HepG2 (cell line): ENCODE data around the gene EMC9. TPM values are rescaled to one million over a fixed set of nuclear protein-coding genes. Genes with fewer than 3 reads are reported as not detected.

Experiments used
- ATAC-seq: fragments of 200-7000 bp; cut with Tn5 transposase; 3 replicates; pipeline ENCODE4 v1.9.1; 2020; ENCODE audit warnings: mild to moderate bottlenecking, moderate library complexity
- BruUV-seq: library from RNA; stranded (reverse); fragments of 400-500 nt; replicated peaks from 2 replicates; lab custom pipeline; 2021; lab: Mats Ljungman, UMichigan
- CTCF ChIA-PET: fragments of 300-600 bp; formaldehyde crosslinking; extraction: SDS; loops from one replicate; lab custom pipeline; 2021; ENCODE audit warnings: low total read pairs, inconsistent platforms, low intra/inter-chr PET ratio; lab: Yijun Ruan, JAX
- POLR2A ChIA-PET: fragments of 350-600 bp; sonication (Branson Sonifier 250); formaldehyde crosslinking; loops from one replicate; lab custom pipeline; 2020; ENCODE audit warnings: antibody characterized with exemption, inconsistent platforms; lab: Yijun Ruan, JAX
- DNase-seq: peaks from one replicate; pipeline ENCODE4 v3.0.0-alpha.2; 2015; ENCODE audit warnings: low spot score
- FAIRE-seq: peaks from 3 replicates; lab custom pipeline; 2011; peaks lifted over from hg19 to GRCh38; lab: Jason Lieb, UNC
- H2AFZ ChIP-seq: one replicate; pipeline ENCODE4 v1.6.1; 2011; ENCODE audit warnings: low read length, inconsistent platforms
- H3K27ac ChIP-seq: fragments of 300-600 bp; 3 replicates; pipeline ENCODE4 v1.8.0; 2011; ENCODE audit warnings: mixed run types, mild to moderate bottlenecking, mixed read lengths, low read length, inconsistent platforms; ENCODE audit not compliant: insufficient read depth; ENCODE audit errors: extremely low read length
- H3K27me3 ChIP-seq, 2 experiments: fragments of 200-600 bp in 1 of 2; 2 replicates in 1 of 2; 3 replicates in 1 of 2; pipeline versions ENCODE4 v1.6.0 to v1.8.0; 2011; ENCODE audit warnings: low read length in 2 of 2, mild to moderate bottlenecking in 2 of 2, moderate library complexity in 2 of 2, inconsistent platforms in 1 of 2; ENCODE audit not compliant: insufficient read depth in 2 of 2, control insufficient read depth in 1 of 2
- H3K36me3 ChIP-seq, 2 experiments: fragments of 200-600 bp in 1 of 2; replicated peaks in 1 of 2; 2 replicates in 1 of 2; 3 replicates in 1 of 2; pipeline versions ENCODE4 v1.5.1 to v1.8.0; 2011; ENCODE audit warnings: low read length in 2 of 2, inconsistent platforms in 1 of 2; ENCODE audit not compliant: insufficient read depth in 2 of 2, control insufficient read depth in 1 of 2
- H3K4me1 ChIP-seq: 2 replicates; pipeline ENCODE4 v1.5.1; 2012; ENCODE audit warnings: low read length, inconsistent platforms; ENCODE audit not compliant: insufficient read depth
- H3K4me2 ChIP-seq: 2 replicates; pipeline ENCODE4 v1.6.0; 2011; ENCODE audit warnings: low read depth, low read length, inconsistent platforms
- H3K4me3 ChIP-seq, 3 experiments: fragments of 200-600 bp in 1 of 3; sonication (generic), shearing (Covaris generic) in 1 of 3; replicated peaks in 1 of 3; 2 replicates each; pipeline ENCODE4 v1.5.1; 2011 to 2016; ENCODE audit warnings: low read length in 3 of 3, inconsistent platforms in 2 of 3, low read depth in 2 of 3, mild to moderate bottlenecking in 2 of 3, control low read depth in 1 of 3, mixed read lengths in 1 of 3; ENCODE audit not compliant: insufficient read depth in 1 of 3
- H3K79me2 ChIP-seq: one replicate; pipeline ENCODE4 v1.6.1; 2011; ENCODE audit warnings: low read length, inconsistent platforms; ENCODE audit not compliant: insufficient read depth
- H3K9ac ChIP-seq: 2 replicates; pipeline ENCODE4 v1.6.0; 2011; ENCODE audit warnings: mild to moderate bottlenecking, low read depth, low read length, inconsistent platforms; ENCODE audit not compliant: insufficient read depth
- H3K9me3 ChIP-seq: 2 replicates; pipeline ENCODE4 v1.5.1; 2012; ENCODE audit warnings: mild to moderate bottlenecking, low read length
- H4K20me1 ChIP-seq: 2 replicates; pipeline ENCODE4 v1.6.0; 2011; ENCODE audit warnings: inconsistent platforms, mild to moderate bottlenecking, low read length, moderate library complexity; ENCODE audit not compliant: insufficient read depth
- GZF1 ChIP-seq: sonication (generic); formaldehyde crosslinking; IDR thresholded peaks from 2 replicates; pipeline ENCODE4 v1.5.1; 2020; ENCODE audit warnings: mild to moderate bottlenecking, missing genetic modification reagents
- HMGXB4 ChIP-seq, 2 experiments: sonication (generic) in 1 of 2; formaldehyde crosslinking in 1 of 2; IDR thresholded peaks; 2 replicates each; pipeline versions ENCODE4 v1.4.0 to v1.6.1; 2018 to 2020; ENCODE audit warnings: missing genetic modification reagents in 2 of 2, borderline replicate concordance in 1 of 2, low read depth in 1 of 2, mild to moderate bottlenecking in 1 of 2, missing biosample characterization in 1 of 2
- KLF13 ChIP-seq: sonication (generic); formaldehyde crosslinking; IDR thresholded peaks from 2 replicates; pipeline ENCODE4 v1.4.0; 2020; ENCODE audit warnings: mild to moderate bottlenecking, missing genetic modification reagents
- KLF16 ChIP-seq, 2 experiments: sonication (generic) in 1 of 2; formaldehyde crosslinking in 1 of 2; IDR thresholded peaks; 2 replicates each; pipeline versions ENCODE4 v1.6.1 to v1.8.0; 2016 to 2023; ENCODE audit warnings: missing genetic modification reagents in 2 of 2, missing compliant biosample characterization in 1 of 2
- PHF8 ChIP-seq: sonication (generic); formaldehyde crosslinking; IDR thresholded peaks from 2 replicates; pipeline ENCODE4 v1.5.0; 2020; ENCODE audit warnings: missing genetic modification reagents
- PITX1 ChIP-seq: sonication (generic); formaldehyde crosslinking; IDR thresholded peaks from 2 replicates; pipeline ENCODE4 v1.5.1; 2020; ENCODE audit warnings: mild to moderate bottlenecking, missing genetic modification reagents
- POLR2AphosphoS2 ChIP-seq: IDR thresholded peaks from 2 replicates; pipeline ENCODE4 v1.6.1; 2011; ENCODE audit warnings: low read depth, low read length, improper control_type of control experiment
- POLR2AphosphoS5 ChIP-seq: IDR thresholded peaks from 2 replicates; pipeline ENCODE4 v1.6.1; 2012; ENCODE audit warnings: low read depth, low read length
- ZBED4 ChIP-seq: sonication (generic); formaldehyde crosslinking; IDR thresholded peaks from 2 replicates; pipeline ENCODE4 v1.4.0; 2020; ENCODE audit warnings: missing genetic modification reagents, borderline replicate concordance
- ZNF367 ChIP-seq: sonication (generic); formaldehyde crosslinking; IDR thresholded peaks from 2 replicates; pipeline ENCODE4 v1.4.0; 2020; ENCODE audit warnings: missing genetic modification reagents, borderline replicate concordance
- ZNF563 ChIP-seq: sonication (generic); formaldehyde crosslinking; IDR thresholded peaks from 2 replicates; pipeline ENCODE4 v1.8.0; 2022; ENCODE audit warnings: mild to moderate bottlenecking, moderate library complexity, missing genetic modification reagents
- ZXDC ChIP-seq: sonication (generic); formaldehyde crosslinking; IDR thresholded peaks from 2 replicates; pipeline ENCODE4 v1.5.0; 2020; ENCODE audit warnings: mild to moderate bottlenecking, missing genetic modification reagents
- WGBS: methylation state at CpG from one replicate; pipeline ENCODE4 v1.1.6; 2017; ENCODE audit warnings: low lambda C conversion rate; 5-methylcytosine and 5-hydroxymethylcytosine counted together
- in situ Hi-C: cut with HindIII; loops from 2 replicates; pipeline ENCODE4 v1.10.0; 2017; ENCODE audit warnings: low pct_unique_long_range_greater_than_20kb; ENCODE audit not compliant: extremely low pct_ligation_motif_present
- intact Hi-C: fragments of 100-400 bp; cut with micrococcal nuclease; formaldehyde crosslinking; loops from one replicate; pipeline ENCODE4 v1.10.0; 2022; ENCODE audit not compliant: unreplicated experiment
- polyA plus RNA-seq, 8 experiments: library from polyadenylated mRNA; depleted of rRNA in 3 of 8; stranded (reverse) in 7 of 8; unstranded in 1 of 8; fragments of >200 nt; fragmentation: Illumina TruSeq in 4 of 8; extraction: Trizol in 4 of 8; gene quantifications; 2 replicates each; pipeline versions ENCODE4 v1.2.1 to v1.2.3, GENCODE V29; 2011 to 2016; ENCODE audit warnings: low read depth in 4 of 8, missing spikeins in 1 of 8, mixed read lengths in 1 of 8; ENCODE audit not compliant: insufficient read depth in 1 of 8
- total RNA-seq, 5 experiments: library from RNA; depleted of rRNA; stranded (reverse); fragments of >200 nt; fragmentation: Illumina TruSeq; extraction: Trizol; gene quantifications; 2 replicates each; pipeline ENCODE4 v1.2.3, GENCODE V29; 2016; ENCODE audit warnings: low read depth in 1 of 5

The EMC9 gene
- total and polyA plus RNA-seq, 2 of the 13 experiments (the other 11 are each of a cell fraction or from before 2014, with no cell fraction given), result 60.5 to 78.7 TPM

DNA sequence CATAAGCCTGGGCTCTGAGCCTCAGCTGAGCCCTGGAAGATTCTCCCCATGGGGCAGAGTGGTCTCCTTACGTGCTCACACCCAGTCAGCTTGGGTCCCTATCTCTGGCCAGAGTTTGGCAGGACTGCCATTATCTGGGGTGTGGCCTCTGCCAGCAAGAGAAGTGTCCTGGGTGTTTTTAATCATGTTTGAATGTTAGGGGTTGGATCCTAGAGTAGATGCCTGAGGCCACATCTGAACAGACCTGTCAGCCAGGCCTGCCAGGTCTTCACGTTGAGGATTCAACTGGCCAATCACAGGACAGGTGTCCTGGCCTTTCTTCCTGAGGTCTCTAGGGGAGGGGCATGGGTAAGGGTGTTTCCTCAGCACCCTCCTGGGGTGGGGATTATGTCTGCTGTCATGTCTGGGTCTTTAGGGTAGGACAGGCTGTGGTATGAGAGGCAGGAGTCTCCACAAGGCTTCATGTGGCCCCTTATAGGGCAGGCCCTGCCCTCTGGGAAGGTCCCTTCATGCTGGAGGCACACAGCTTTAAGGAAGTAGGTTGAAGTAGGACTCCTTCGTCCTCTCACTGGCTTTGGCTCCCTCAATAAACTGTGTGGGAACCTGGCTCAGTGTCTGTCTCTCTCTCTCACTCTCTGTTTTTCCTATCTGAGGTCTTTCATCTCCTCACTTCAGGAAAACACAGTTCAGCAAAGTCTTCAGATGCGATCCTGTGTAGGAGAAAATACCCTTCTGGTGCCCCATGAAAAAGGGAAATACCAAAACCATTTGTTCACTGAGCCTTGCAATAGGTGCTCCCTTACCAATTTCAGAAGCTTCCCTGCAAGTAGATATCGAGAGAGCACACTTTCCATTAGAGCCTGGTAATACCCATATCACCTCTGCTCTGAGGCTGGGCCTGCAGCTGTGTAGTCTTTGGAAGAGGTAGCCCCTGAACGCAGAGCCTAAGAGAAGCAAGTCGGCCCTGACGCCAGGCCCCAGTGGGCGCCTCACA lies 17.7 kb downstream of the EMC9 start (continued):
- TF ChIP-seq PHF8 (CRISPR knock-in tag), result peak; percentile 8; the same call in 1 of the 2 replicates
- TF ChIP-seq GZF1 (CRISPR knock-in tag), result 0 out of 2 replicates have a peak, but pooled peaks have one; percentile 28
- 0 out of 2 replicates have a peak, but pooled peaks have one; percentile 21 for TF ChIP-seq ZXDC
- TF ChIP-seq PITX1 (CRISPR knock-in tag), result no peak
- peak; percentile 66; the same call in 1 of the 2 replicates for TF ChIP-seq POLR2AphosphoS2
- peak; percentile 27; the same call in 1 of the 2 replicates for TF ChIP-seq POLR2AphosphoS5
- 0 out of 2 replicates have a peak, but pooled peaks have one; percentile 11 for TF ChIP-seq KLF13 (CRISPR knock-in tag)
- TF ChIP-seq ZNF367, result no peak

GRCh38 chr14:24122898-24123297 lies 18.5 kb downstream of the EMC9 start:
- POLR2A ChIA-PET, result interaction anchor here (0.9 to 22.7 kb wide), 5 partner anchors 2 to 38 kb away, joined by 3 to 977 read pairs (median 279); partner anchors contain the start of genes DCAF11, EMC9, FITM1 and IRF9
- TF ChIP-seq ZNF563 (0 out of 2 replicates have a peak, but pooled peaks have one; percentile 24), KLF16 (CRISPR knock-in tag; IDR thresholded peaks at IDR 0.05) (no peak), ZBED4 (CRISPR knock-in tag) (no peak), HMGXB4 (CRISPR knock-in tag; IDR thresholded peaks at IDR 0.05; ENCODE audit: borderline replicate concordance in 1 of 2, low read depth in 1 of 2) (no peak)

More at GRCh38 chr14:24122898-24123297, 18.5 kb downstream of the EMC9 start:
- Histone ChIP-seq H2AFZ (no peak overlapping the region), H3K27ac (no peak overlapping the region), H4K20me1 (no peaks in the 10 kb centered on the region), H3K9me3 (no peaks in the 10 kb centered on the region), H3K27me3 (no peaks in the 10 kb centered on the region), H3K4me3 (no peak overlapping the region), H3K36me3 (peaks cover 53 to 57% of the 10 kb centered on the region in 2 experiments), H3K9ac (no peak overlapping the region), H3K4me2 (no peak overlapping the region), H3K4me1 (peaks cover 2% of the 10 kb centered on the region; the same call in 1 of the 2 replicates), H3K79me2 (peaks cover 5% of the 10 kb centered on the region)
- in situ Hi-C loops, result loop anchor here (25.0 kb wide), 1 partner anchor 1536 kb away; the partner anchor contains the start of genes ABHD4 and DAD1
- no peak for ATAC-seq
- BruUV-seq, result no TSS peak
- DNase-seq, result no peak
- no peak for FAIRE-seq
- intact Hi-C loops, result no loop called here
- WGBS, result 98% methylated on average over 8 of the region's 8 CpGs
- CTCF ChIA-PET, result no interaction called here
